Epithelial cell of proximal tubule (primary cell): ENCODE results near the gene SP2. TPM values are rescaled to one million over a fixed set of nuclear protein-coding genes. Genes with fewer than 3 reads are reported as not detected.

ENCODE experiments used
- DNase-seq: peaks from one replicate; pipeline ENCODE4 v3.0.0-alpha.2; 2011; ENCODE audit warnings: low read depth
- H3K4me3 ChIP-seq: 2 replicates; pipeline ENCODE4 v1.5.1; 2011; ENCODE audit warnings: low read depth, mild to moderate bottlenecking, low read length
- CTCF ChIP-seq: conservative IDR thresholded peaks from 2 replicates; pipeline ENCODE4 v1.5.1; 2012; ENCODE audit warnings: low read depth, mild to moderate bottlenecking, low read length
- total RNA-seq: library from RNA; depleted of rRNA; stranded (reverse); fragments of >200 nt; gene quantifications from 2 replicates; pipeline ENCODE4 v1.2.3, GENCODE V29; 2015

The SP2 gene
- total RNA-seq, 1 donor from 2014 or later = 2.1 TPM

GRCh38 chr17:47945529-47946508 is 49.8 kb downstream of the SP2 start:
- no peak for TF ChIP-seq CTCF
- H3K4me3 ChIP-seq = no peak overlapping the region
- DNase-seq = no peak

- no peak for TF ChIP-seq CTCF
- no peak overlapping the region for H3K4me3 ChIP-seq
- DNase-seq = no peak
These were observed 50.5 kb downstream of the SP2 start for GRCh38 chr17:47946516-47946915.

- H3K4me3 ChIP-seq = no peak overlapping the region
- peak; percentile 64 for DNase-seq
- TF ChIP-seq CTCF = peak; percentile 90
These were observed 50.9 kb downstream of the SP2 start for GRCh38 chr17:47946929-47947397.

GRCh38 chr17:47948706-47949196 is 52.7 kb downstream of the SP2 start:
- peak; percentile 69 for DNase-seq
- H3K4me3 ChIP-seq = peak overlapping the region; percentile 27
- TF ChIP-seq CTCF = no peak

- peak; percentile 92 for TF ChIP-seq CTCF
- H3K4me3 ChIP-seq = peak overlapping the region; percentile 39
- peak; percentile 44 for DNase-seq
These were observed 53.2 kb downstream of the SP2 start for GRCh38 chr17:47949197-47949759.

- DNase-seq = no peak
- H3K4me3 ChIP-seq = peak overlapping the region; percentile 39
- no peak for TF ChIP-seq CTCF
These were observed 53.9 kb downstream of the SP2 start for GRCh38 chr17:47949946-47950345.
